Measurements from ENCODE around the gene MAPK8. TPM values are rescaled to one million over a fixed set of nuclear protein-coding genes. Genes with fewer than 3 reads are reported as not detected.

The MAPK8 gene
- total RNA-seq, 3 donors from 2014 or later: 31.5 to 34.5 (median 33.7) TPM

GRCh38 chr10:48453451-48454301 lies 147.2 kb downstream of the MAPK8 start:
- Mint-ChIP-seq H3K27me3 (ENCODE audit: low read depth) (peaks cover 10% of the 10 kb centered on the region), H3K4me1 (ENCODE audit: low read depth) (no peaks in the 10 kb centered on the region), H3K4me3 (no peak overlapping the region), H3K9me3 (no peaks in the 10 kb centered on the region), H3K36me3 (ENCODE audit: insufficient read depth) (no peaks in the 10 kb centered on the region)
- no peak for ATAC-seq
- DNase-seq: no peak

GRCh38 chr10:48454302-48455054 lies 148.0 kb downstream of the MAPK8 start:
- Mint-ChIP-seq H3K9me3 (no peaks in the 10 kb centered on the region), H3K4me3 (no peak overlapping the region), H3K36me3 (ENCODE audit: insufficient read depth) (no peaks in the 10 kb centered on the region), H3K27me3 (ENCODE audit: low read depth) (peaks cover 10% of the 10 kb centered on the region), H3K4me1 (ENCODE audit: low read depth) (no peaks in the 10 kb centered on the region)
- no peak for DNase-seq
- no peak for ATAC-seq

GRCh38 chr10:48455055-48455391 lies 148.5 kb downstream of the MAPK8 start:
- Mint-ChIP-seq H3K4me1 (ENCODE audit: low read depth) (no peaks in the 10 kb centered on the region), H3K36me3 (ENCODE audit: insufficient read depth) (no peaks in the 10 kb centered on the region), H3K9me3 (no peaks in the 10 kb centered on the region), H3K4me3 (no peak overlapping the region), H3K27me3 (ENCODE audit: low read depth) (peaks cover 10% of the 10 kb centered on the region)
- ATAC-seq: no peak
- DNase-seq: no peak

- Mint-ChIP-seq H3K9me3 (no peaks in the 10 kb centered on the region), H3K36me3 (ENCODE audit: insufficient read depth) (no peaks in the 10 kb centered on the region), H3K27me3 (ENCODE audit: low read depth) (peaks cover 10% of the 10 kb centered on the region), H3K4me3 (no peak overlapping the region), H3K4me1 (ENCODE audit: low read depth) (no peaks in the 10 kb centered on the region)
- no peak for DNase-seq
- ATAC-seq: no peak
These were observed 149.1 kb downstream of the MAPK8 start for GRCh38 chr10:48455392-48456151.

- Mint-ChIP-seq H3K36me3 (ENCODE audit: insufficient read depth) (no peaks in the 10 kb centered on the region), H3K4me3 (no peak overlapping the region), H3K9me3 (no peaks in the 10 kb centered on the region), H3K27me3 (ENCODE audit: low read depth) (peaks cover 10% of the 10 kb centered on the region), H3K4me1 (ENCODE audit: low read depth) (no peaks in the 10 kb centered on the region)
- no peak for ATAC-seq
- DNase-seq: no peak
These were observed 149.9 kb downstream of the MAPK8 start for GRCh38 chr10:48456361-48456804.

GRCh38 chr10:48456808-48457761 lies 150.6 kb downstream of the MAPK8 start:
- no peaks in the 10 kb centered on the region for H3K4me1 Mint-ChIP-seq (ENCODE audit: low read depth)
- peaks cover 10% of the 10 kb centered on the region for H3K27me3 Mint-ChIP-seq (ENCODE audit: low read depth)
- ATAC-seq (no peak), DNase-seq (no peak)
- H3K4me3 Mint-ChIP-seq: no peak overlapping the region
- no peaks in the 10 kb centered on the region for H3K9me3 Mint-ChIP-seq
- no peaks in the 10 kb centered on the region for H3K36me3 Mint-ChIP-seq (ENCODE audit: insufficient read depth)

- DNase-seq: no peak
These were observed 151.6 kb downstream of the MAPK8 start for GRCh38 chr10:48457949-48458661.

GRCh38 chr10:48458662-48459048 lies 152.2 kb downstream of the MAPK8 start:
- no peak overlapping the region for H3K4me3 Mint-ChIP-seq
- H3K4me1 Mint-ChIP-seq (ENCODE audit: low read depth): no peaks in the 10 kb centered on the region
- peaks cover 10% of the 10 kb centered on the region for H3K27me3 Mint-ChIP-seq (ENCODE audit: low read depth)
- H3K9me3 Mint-ChIP-seq: no peaks in the 10 kb centered on the region
- no peak for DNase-seq
- no peaks in the 10 kb centered on the region for H3K36me3 Mint-ChIP-seq (ENCODE audit: insufficient read depth)
- no peak for ATAC-seq

More at GRCh38 chr10:48457949-48458661, 151.6 kb downstream of the MAPK8 start:
- Mint-ChIP-seq H3K4me3 (no peak overlapping the region), H3K9me3 (no peaks in the 10 kb centered on the region), H3K36me3 (ENCODE audit: insufficient read depth) (no peaks in the 10 kb centered on the region), H3K4me1 (ENCODE audit: low read depth) (no peaks in the 10 kb centered on the region), H3K27me3 (ENCODE audit: low read depth) (peaks cover 10% of the 10 kb centered on the region)
- ATAC-seq: no peak

GRCh38 chr10:48459270-48460150 lies 153.0 kb downstream of the MAPK8 start:
- no peaks in the 10 kb centered on the region for H3K4me1 Mint-ChIP-seq (ENCODE audit: low read depth)
- DNase-seq (no peak), ATAC-seq (no peak)
- H3K9me3 Mint-ChIP-seq: no peaks in the 10 kb centered on the region
- H3K27me3 Mint-ChIP-seq (ENCODE audit: low read depth): peaks cover 8% of the 10 kb centered on the region
- no peak overlapping the region for H3K4me3 Mint-ChIP-seq
- H3K36me3 Mint-ChIP-seq (ENCODE audit: insufficient read depth): no peaks in the 10 kb centered on the region

- ATAC-seq (no peak), DNase-seq (no peak)
- Mint-ChIP-seq H3K9me3 (no peaks in the 10 kb centered on the region), H3K36me3 (ENCODE audit: insufficient read depth) (no peaks in the 10 kb centered on the region), H3K27me3 (ENCODE audit: low read depth) (peaks cover 6% of the 10 kb centered on the region), H3K4me3 (no peak overlapping the region), H3K4me1 (ENCODE audit: low read depth) (no peaks in the 10 kb centered on the region)
These were observed 153.7 kb downstream of the MAPK8 start for GRCh38 chr10:48460182-48460581.

- ATAC-seq (no peak), DNase-seq (no peak)
- Mint-ChIP-seq H3K9me3 (no peaks in the 10 kb centered on the region), H3K27me3 (ENCODE audit: low read depth) (peaks cover 6% of the 10 kb centered on the region), H3K4me1 (ENCODE audit: low read depth) (no peaks in the 10 kb centered on the region), H3K4me3 (no peak overlapping the region), H3K36me3 (ENCODE audit: insufficient read depth) (no peaks in the 10 kb centered on the region)
These were observed 155.4 kb downstream of the MAPK8 start for GRCh38 chr10:48461623-48462481.

Data from activated T-cell treated with anti-CD3 and anti-CD28 coated beads, Interleukin-2, amount 50 U/mL, for 4 hours (primary cell).